K562 (cell line): ENCODE data around the gene B3GALT4. TPM values are rescaled to one million over a fixed set of nuclear protein-coding genes. Genes with fewer than 3 reads are reported as not detected.
A peak's percentile ranks its signal among the peaks of the same experiment; 100 is the strongest.

ENCODE experiments used
- ADNP ChIP-seq: fragments of 200-800 bp; sonication (Bioruptor generic); IDR thresholded peaks from 2 replicates; pipeline ENCODE4 v1.6.1; 2016; ENCODE audit warnings: missing genetic modification characterization, missing compliant biosample characterization
- CBX5 ChIP-seq: IDR thresholded peaks from 2 replicates; pipeline ENCODE4 v1.6.1; 2014; ENCODE audit warnings: low read depth, borderline replicate concordance
- CEBPG ChIP-seq, 3 experiments: fragments of 200-800 bp in 1 of 3; sonication (Bioruptor generic) in 1 of 3; sonication (generic) in 1 of 3; formaldehyde crosslinking in 1 of 3; IDR thresholded peaks in 2 of 3; conservative IDR thresholded peaks in 1 of 3; 2 replicates each; pipeline versions ENCODE4 v1.6.1 to v1.8.0; 2016 to 2022; ENCODE audit warnings: missing compliant biosample characterization in 2 of 3, missing genetic modification characterization in 2 of 3, mild to moderate bottlenecking in 1 of 3, missing genetic modification reagents in 1 of 3
- DIDO1 ChIP-seq: fragments of 450-650 bp; IDR thresholded peaks from 2 replicates; pipeline ENCODE4 v1.6.1; 2016; ENCODE audit warnings: low read depth, missing biosample characterization, missing genetic modification characterization
- FIP1L1 ChIP-seq: fragments of 200-400 bp; formaldehyde crosslinking; IDR thresholded peaks from 2 replicates; pipeline ENCODE4 v1.6.1; 2018; ENCODE audit warnings: mild to moderate bottlenecking, low read depth, low read length; ENCODE audit not compliant: poor library complexity, severe bottlenecking
- GABPB1 ChIP-seq: sonication (generic); formaldehyde crosslinking; IDR thresholded peaks from 2 replicates; pipeline ENCODE4 v1.8.0; 2022; ENCODE audit warnings: mild to moderate bottlenecking, missing genetic modification reagents
- HMGN3 ChIP-seq: IDR thresholded peaks from 2 replicates; pipeline ENCODE4 v1.6.1; 2011; ENCODE audit warnings: borderline replicate concordance, low read depth, mild to moderate bottlenecking, mixed read lengths, low read length; ENCODE audit not compliant: insufficient read length; ENCODE audit errors: extremely low read depth
- HNRNPLL ChIP-seq: fragments of 200-400 bp; formaldehyde crosslinking; IDR thresholded peaks from 2 replicates; pipeline ENCODE4 v1.6.1; 2017; ENCODE audit warnings: low read length, low read depth, mild to moderate bottlenecking; ENCODE audit not compliant: poor library complexity, severe bottlenecking
- JUNB ChIP-seq: fragments of 450-650 bp; formaldehyde crosslinking; conservative IDR thresholded peaks from 2 replicates; pipeline ENCODE4 v1.4.0; 2020; ENCODE audit warnings: mild to moderate bottlenecking
- NR2F6 ChIP-seq: fragments of 450-650 bp; formaldehyde crosslinking; IDR thresholded peaks from 2 replicates; pipeline ENCODE4 v1.4.0; 2020; ENCODE audit warnings: mild to moderate bottlenecking
- PCBP1 ChIP-seq: fragments of 200-400 bp; formaldehyde crosslinking; IDR thresholded peaks from 2 replicates; pipeline ENCODE4 v1.6.1; 2018; ENCODE audit warnings: mild to moderate bottlenecking, low read depth, low read length; ENCODE audit not compliant: poor library complexity, severe bottlenecking
- RFX5 ChIP-seq: IDR thresholded peaks from 2 replicates; pipeline ENCODE4 v1.6.1; 2011; ENCODE audit warnings: low read depth, mild to moderate bottlenecking, improper control_type of control experiment, low read length
- SFPQ ChIP-seq: fragments of 200-400 bp; formaldehyde crosslinking; IDR thresholded peaks from 2 replicates; pipeline ENCODE4 v1.6.1; 2017; ENCODE audit warnings: mild to moderate bottlenecking, low read depth, low read length, moderate library complexity
- SRSF1 ChIP-seq: fragments of 200-400 bp; formaldehyde crosslinking; IDR thresholded peaks from 2 replicates; pipeline ENCODE4 v1.6.1; 2017; ENCODE audit warnings: mild to moderate bottlenecking, low read depth, low read length, moderate library complexity
- XRCC4 ChIP-seq: IDR thresholded peaks from one replicate; pipeline ENCODE4 v1.6.1; 2011; ENCODE audit not compliant: insufficient read depth, insufficient read length; ENCODE audit errors: extremely low read depth
- ZNF3 ChIP-seq: fragments of 250-450 bp; sonication (Bioruptor Pico); IDR thresholded peaks from 2 replicates; pipeline ENCODE4 v1.5.0; 2021; ENCODE audit warnings: mild to moderate bottlenecking, moderate library complexity
- ZNF75A ChIP-seq: fragments of 450-650 bp; formaldehyde crosslinking; IDR thresholded peaks from 2 replicates; pipeline ENCODE4 v1.4.0; 2020; ENCODE audit warnings: mild to moderate bottlenecking
- polyA plus RNA-seq, 8 experiments: library from polyadenylated mRNA; depleted of rRNA in 4 of 8; stranded (reverse) in 5 of 8; unstranded in 3 of 8; fragments of >200 nt; fragmentation: Nextera tagmentation in 2 of 8; fragmentation: Illumina TruSeq in 1 of 8; extraction: Ambion mirVana in 2 of 8; extraction: Trizol in 1 of 8; gene quantifications; 2 replicates each; pipeline versions ENCODE4 v1.2.1 to v1.2.3, GENCODE V29; 2011 to 2014; ENCODE audit warnings: inconsistent platforms in 1 of 8, missing spikeins in 1 of 8
- total RNA-seq, 7 experiments: library from RNA; depleted of rRNA in 6 of 7; stranded (reverse); fragments of >200 nt in 6 of 7; fragmentation: Illumina TruSeq in 2 of 7; extraction: Trizol in 2 of 7; gene quantifications; 2 replicates each; pipeline versions ENCODE4 v1.2.1 to v1.2.3, GENCODE V29; 2011 to 2021; ENCODE audit warnings: low replicate concordance in 1 of 7
- TF ChIP-seq, protein P1 (sequence below): sonication (generic); formaldehyde crosslinking; IDR thresholded peaks from 2 replicates; pipeline ENCODE4 v1.8.0; 2023; ENCODE audit warnings: missing genetic modification reagents, mild to moderate bottlenecking, borderline replicate concordance

Gene B3GALT4
- total and polyA plus RNA-seq, 9 of the 15 experiments (the other 6 are each of a cell fraction or from before 2014, with no cell fraction given) = 0.11 to 1.3 (median 0.53) TPM; not detected in 1

- TF ChIP-seq SRSF1 (no peak), DIDO1 (no peak), FIP1L1 (peak; percentile 99), JUNB (no peak), CBX5 (no peak), SFPQ (no peak), HNRNPLL (peak; percentile 14), RFX5 (no peak), GABPB1 (peak; percentile 89), XRCC4 (no peak), CEBPG (CRISPR knock-in tag; IDR thresholded peaks at IDR 0.05) (no peak), CEBPG (tag; conservative IDR thresholded peaks at IDR 0.05 in 1 of 2, IDR thresholded peaks at IDR 0.05 in 1 of 2) (no peak), ZNF75A (CRISPR knock-in tag) (no peak), NR2F6 (CRISPR knock-in tag) (no peak), ADNP (tag) (no peak), ZNF3 (CRISPR knock-in tag) (no peak), HMGN3 (peak; percentile 99), PCBP1 (peak; percentile 98)
- TF ChIP-seq, protein P1, sequence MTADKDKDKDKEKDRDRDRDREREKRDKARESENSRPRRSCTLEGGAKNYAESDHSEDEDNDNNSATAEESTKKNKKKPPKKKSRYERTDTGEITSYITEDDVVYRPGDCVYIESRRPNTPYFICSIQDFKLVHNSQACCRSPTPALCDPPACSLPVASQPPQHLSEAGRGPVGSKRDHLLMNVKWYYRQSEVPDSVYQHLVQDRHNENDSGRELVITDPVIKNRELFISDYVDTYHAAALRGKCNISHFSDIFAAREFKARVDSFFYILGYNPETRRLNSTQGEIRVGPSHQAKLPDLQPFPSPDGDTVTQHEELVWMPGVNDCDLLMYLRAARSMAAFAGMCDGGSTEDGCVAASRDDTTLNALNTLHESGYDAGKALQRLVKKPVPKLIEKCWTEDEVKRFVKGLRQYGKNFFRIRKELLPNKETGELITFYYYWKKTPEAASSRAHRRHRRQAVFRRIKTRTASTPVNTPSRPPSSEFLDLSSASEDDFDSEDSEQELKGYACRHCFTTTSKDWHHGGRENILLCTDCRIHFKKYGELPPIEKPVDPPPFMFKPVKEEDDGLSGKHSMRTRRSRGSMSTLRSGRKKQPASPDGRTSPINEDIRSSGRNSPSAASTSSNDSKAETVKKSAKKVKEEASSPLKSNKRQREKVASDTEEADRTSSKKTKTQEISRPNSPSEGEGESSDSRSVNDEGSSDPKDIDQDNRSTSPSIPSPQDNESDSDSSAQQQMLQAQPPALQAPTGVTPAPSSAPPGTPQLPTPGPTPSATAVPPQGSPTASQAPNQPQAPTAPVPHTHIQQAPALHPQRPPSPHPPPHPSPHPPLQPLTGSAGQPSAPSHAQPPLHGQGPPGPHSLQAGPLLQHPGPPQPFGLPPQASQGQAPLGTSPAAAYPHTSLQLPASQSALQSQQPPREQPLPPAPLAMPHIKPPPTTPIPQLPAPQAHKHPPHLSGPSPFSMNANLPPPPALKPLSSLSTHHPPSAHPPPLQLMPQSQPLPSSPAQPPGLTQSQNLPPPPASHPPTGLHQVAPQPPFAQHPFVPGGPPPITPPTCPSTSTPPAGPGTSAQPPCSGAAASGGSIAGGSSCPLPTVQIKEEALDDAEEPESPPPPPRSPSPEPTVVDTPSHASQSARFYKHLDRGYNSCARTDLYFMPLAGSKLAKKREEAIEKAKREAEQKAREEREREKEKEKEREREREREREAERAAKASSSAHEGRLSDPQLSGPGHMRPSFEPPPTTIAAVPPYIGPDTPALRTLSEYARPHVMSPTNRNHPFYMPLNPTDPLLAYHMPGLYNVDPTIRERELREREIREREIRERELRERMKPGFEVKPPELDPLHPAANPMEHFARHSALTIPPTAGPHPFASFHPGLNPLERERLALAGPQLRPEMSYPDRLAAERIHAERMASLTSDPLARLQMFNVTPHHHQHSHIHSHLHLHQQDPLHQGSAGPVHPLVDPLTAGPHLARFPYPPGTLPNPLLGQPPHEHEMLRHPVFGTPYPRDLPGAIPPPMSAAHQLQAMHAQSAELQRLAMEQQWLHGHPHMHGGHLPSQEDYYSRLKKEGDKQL (CRISPR knock-in tag) = 0 out of 2 replicates have a peak, but pooled peaks have one; percentile 85
Observed at GRCh38 chr6:33276864-33277662, at the start of gene B3GALT4 (continued).
